CD4-positive, CD25-positive, alpha-beta regulatory T cell (primary cell): ENCODE data around the gene CLEC4G. TPM values are rescaled to one million over a fixed set of nuclear protein-coding genes. Genes with fewer than 3 reads are reported as not detected.
"Not testable (repeated sequence)": the region's sequence is repeated elsewhere in the genome, so short reads cannot be mapped to it uniquely, and the experiment has no call there.

Experiments
- ATAC-seq, 2 donors: fragments of 150-1000 bp; cut with Tn5 transposase; one replicate each; pipeline ENCODE4 v1.10.0; 2021; ENCODE audit warnings: low read depth in 2 of 2, moderate number of reproducible peaks in 2 of 2, moderate library complexity in 1 of 2
- DNase-seq, 3 donors: peaks; one replicate each; pipeline versions ENCODE4 v3.0.0 to v3.0.0-alpha.2; 2012 to 2022; ENCODE audit warnings: mixed read lengths in 1 of 3
- H3K27ac ChIP-seq: one replicate; pipeline ENCODE4 v1.7.0; 2013; ENCODE audit warnings: mild to moderate bottlenecking, low read length; ENCODE audit not compliant: insufficient read depth, poor library complexity, severe bottlenecking
- H3K27me3 ChIP-seq: one replicate; pipeline ENCODE4 v1.7.0; 2013; ENCODE audit warnings: low read length; ENCODE audit not compliant: control insufficient read depth, insufficient read depth
- H3K36me3 ChIP-seq: one replicate; pipeline ENCODE4 v1.7.0; 2013; ENCODE audit warnings: mild to moderate bottlenecking, low read length, moderate library complexity; ENCODE audit not compliant: control insufficient read depth, insufficient read depth
- H3K4me1 ChIP-seq: 2 replicates; pipeline ENCODE4 v1.7.0; 2013; ENCODE audit warnings: mild to moderate bottlenecking, low read length; ENCODE audit not compliant: insufficient read depth, control insufficient read depth, poor library complexity, severe bottlenecking
- H3K4me3 ChIP-seq: one replicate; pipeline ENCODE4 v1.7.0; 2013; ENCODE audit warnings: low read depth, mild to moderate bottlenecking, low read length, moderate library complexity
- H3K9me3 ChIP-seq, 2 experiments: 1 replicate in 1 of 2; 2 replicates in 1 of 2; pipeline ENCODE4 v1.7.0; 2013; ENCODE audit warnings: low read length in 2 of 2, mild to moderate bottlenecking in 1 of 2, moderate library complexity in 1 of 2; ENCODE audit not compliant: control insufficient read depth in 2 of 2
- H3K27ac Mint-ChIP-seq, 3 donors: one replicate each; pipeline ENCODE4 v1.8.0; 2020 to 2022; ENCODE audit warnings: mild to moderate bottlenecking in 3 of 3, mixed read lengths in 3 of 3, moderate library complexity in 2 of 3
- H3K27me3 Mint-ChIP-seq: one replicate; pipeline ENCODE4 v1.8.0; 2022; ENCODE audit warnings: mild to moderate bottlenecking, mixed read lengths
- H3K36me3 Mint-ChIP-seq: one replicate; pipeline ENCODE4 v1.8.0; 2020; ENCODE audit warnings: mixed read lengths
- H3K4me1 Mint-ChIP-seq, 4 donors: one replicate each; pipeline ENCODE4 v1.8.0; 2020 to 2022; ENCODE audit warnings: mixed read lengths in 4 of 4, mild to moderate bottlenecking in 1 of 4
- H3K4me3 Mint-ChIP-seq, 4 donors: one replicate each; pipeline ENCODE4 v1.8.0; 2020 to 2022; ENCODE audit warnings: mild to moderate bottlenecking in 4 of 4, mixed read lengths in 4 of 4, moderate library complexity in 3 of 4
- H3K9me3 Mint-ChIP-seq, 7 donors: one replicate each; pipeline ENCODE4 v1.8.0; 2020 to 2022; ENCODE audit warnings: mixed read lengths in 7 of 7, mild to moderate bottlenecking in 3 of 7, moderate library complexity in 2 of 7
- polyA plus RNA-seq, 4 donors: library from polyadenylated mRNA; unstranded; fragments of 300-500 nt; fragmentation: Illumina TruSeq; gene quantifications; one replicate each; pipeline ENCODE4 v1.2.3, GENCODE V29; 2021
- total RNA-seq: library from RNA; stranded (reverse); gene quantifications from one replicate; pipeline ENCODE4 v1.2.3, GENCODE V29; 2022

The CLEC4G gene
- total and polyA plus RNA-seq, 5 donors from 2014 or later: not detected

DNA sequence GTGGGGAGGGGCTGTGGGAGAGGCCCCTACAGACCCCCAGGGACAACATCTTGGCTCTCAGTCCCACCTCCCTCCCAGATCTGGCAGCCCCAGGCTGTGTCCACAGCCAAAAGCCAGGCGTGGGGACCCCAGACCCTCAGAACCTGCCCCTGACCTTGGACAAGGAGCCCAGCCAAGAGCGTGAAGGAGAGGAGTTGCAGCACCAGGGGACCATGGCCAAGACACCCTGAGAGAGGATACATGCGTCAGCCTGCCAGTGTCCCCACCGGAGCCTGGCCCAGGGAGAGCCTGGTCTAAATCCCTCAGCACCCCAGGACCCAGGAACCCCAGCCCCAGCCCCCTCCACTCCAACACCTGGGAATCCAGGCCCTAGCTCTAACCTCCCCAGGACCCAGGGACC, 14.4 kb upstream of the CLEC4G start:
- H3K9me3 ChIP-seq, H3K4me3 ChIP-seq, H3K4me3 Mint-ChIP-seq, H3K27ac Mint-ChIP-seq, H3K4me1 ChIP-seq, H3K27ac ChIP-seq, H3K27me3 ChIP-seq, H3K36me3 Mint-ChIP-seq, ATAC-seq, DNase-seq, H3K27me3 Mint-ChIP-seq, H3K36me3 ChIP-seq: not testable (repeated sequence)
- H3K4me1 Mint-ChIP-seq: peaks cover 5 to 13% (median 11%) of the 10 kb centered on the region in 4 donors
- peaks cover 0 to 10% (median 3%) of the 10 kb centered on the region in 7 donors for H3K9me3 Mint-ChIP-seq

DNA sequence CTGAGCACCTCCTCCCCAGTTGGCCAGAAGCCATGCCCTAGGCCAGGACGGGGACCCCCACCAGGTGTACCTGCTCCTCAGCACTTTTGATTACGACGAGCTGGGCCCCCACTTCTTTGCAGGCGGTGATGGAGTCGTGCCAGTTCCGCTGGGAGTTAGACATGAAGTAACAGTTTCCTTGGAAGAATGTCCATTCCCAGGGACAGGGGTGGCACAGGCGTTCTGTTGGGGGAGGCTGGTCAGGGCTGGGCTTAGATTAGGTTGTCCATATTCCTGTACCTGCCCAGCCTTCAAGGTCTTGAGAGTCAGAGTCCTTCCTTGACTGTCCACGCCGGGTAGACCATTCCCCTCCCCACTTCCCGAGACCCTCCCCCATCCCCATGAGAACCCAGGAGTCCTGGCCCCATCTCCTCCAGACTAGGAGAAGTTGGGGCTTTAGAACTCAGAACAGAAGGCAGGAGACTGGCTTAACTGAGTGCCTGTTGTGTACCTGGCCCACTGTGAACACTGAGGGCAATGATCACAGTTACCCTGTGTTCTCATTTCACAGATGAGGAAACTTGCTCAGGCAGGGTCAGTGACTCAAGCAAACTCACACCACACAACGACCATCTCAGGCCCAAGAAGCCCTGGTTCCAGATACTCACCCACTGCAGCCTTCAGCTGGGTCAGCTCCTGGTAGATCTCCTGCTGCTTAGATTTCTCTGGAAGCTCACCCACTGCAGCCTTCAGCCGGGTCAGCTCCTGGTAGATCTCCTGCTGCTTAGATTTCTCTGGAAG, 13.2 kb upstream of the CLEC4G start:
- no peaks in the 10 kb centered on the region for H3K36me3 Mint-ChIP-seq
- H3K27ac Mint-ChIP-seq: peak overlapping the region in 1 of 3 donors; percentile 32
- no peaks in the 10 kb centered on the region for H3K36me3 ChIP-seq
- H3K9me3 ChIP-seq: peaks cover 0 to 4% of the 10 kb centered on the region in 2 experiments
- H3K4me1 ChIP-seq: no peaks in the 10 kb centered on the region
- peaks cover 0 to 6% (median 0%) of the 10 kb centered on the region in 7 donors for H3K9me3 Mint-ChIP-seq
- H3K27me3 ChIP-seq: no peaks in the 10 kb centered on the region
- no peak overlapping the region for H3K27ac ChIP-seq
- no peak for ATAC-seq
- peaks cover 5% of the 10 kb centered on the region for H3K27me3 Mint-ChIP-seq
- H3K4me3 Mint-ChIP-seq: no peak overlapping the region
- no peak overlapping the region for H3K4me3 ChIP-seq
- no peak for DNase-seq
- peaks cover 0 to 6% (median 1%) of the 10 kb centered on the region in 4 donors for H3K4me1 Mint-ChIP-seq

DNA sequence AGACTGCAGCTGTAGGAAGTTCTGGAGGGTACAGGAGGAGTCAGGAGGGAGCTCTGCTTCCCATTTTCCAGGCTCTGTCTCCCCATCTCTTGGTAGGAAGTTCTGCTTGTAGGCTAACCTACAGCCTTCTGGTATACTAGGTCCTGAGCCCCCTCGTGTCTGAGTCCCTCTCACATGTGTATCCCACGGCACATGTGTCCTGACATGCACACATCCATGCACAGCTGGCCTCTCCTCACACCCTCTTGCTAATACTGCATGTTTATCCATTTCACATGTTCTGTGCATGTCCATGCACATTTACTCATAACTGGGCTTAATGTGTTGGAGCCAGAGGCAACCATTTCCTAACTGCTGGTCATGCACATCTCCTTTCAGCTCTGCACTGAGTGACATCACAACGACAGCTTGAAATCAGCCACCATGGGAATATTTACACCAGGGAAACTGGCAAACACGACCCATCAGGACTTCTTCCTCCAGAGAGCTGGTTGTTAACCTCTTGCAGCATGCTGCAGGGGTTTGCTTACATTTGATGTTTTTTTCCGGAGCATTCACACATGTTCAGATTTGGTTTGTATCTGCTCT, 12.4 kb upstream of the CLEC4G start:
- Mint-ChIP-seq H3K36me3 (no peaks in the 10 kb centered on the region), H3K27me3 (peaks cover 5% of the 10 kb centered on the region), H3K4me1 (peaks cover 0 to 6% (median under 1%) of the 10 kb centered on the region in 4 donors), H3K9me3 (peaks cover 0 to 6% (median 0%) of the 10 kb centered on the region in 7 donors), H3K27ac (peak overlapping the region in 2 of 3 donors; percentile 23 to 50), H3K4me3 (no peak overlapping the region)
- Histone ChIP-seq H3K27me3 (no peaks in the 10 kb centered on the region), H3K27ac (no peak overlapping the region), H3K36me3 (no peaks in the 10 kb centered on the region), H3K4me1 (no peaks in the 10 kb centered on the region), H3K4me3 (no peak overlapping the region), H3K9me3 (peaks cover 0 to 4% of the 10 kb centered on the region in 2 experiments)
- DNase-seq (no peak), ATAC-seq (no peak)

DNA sequence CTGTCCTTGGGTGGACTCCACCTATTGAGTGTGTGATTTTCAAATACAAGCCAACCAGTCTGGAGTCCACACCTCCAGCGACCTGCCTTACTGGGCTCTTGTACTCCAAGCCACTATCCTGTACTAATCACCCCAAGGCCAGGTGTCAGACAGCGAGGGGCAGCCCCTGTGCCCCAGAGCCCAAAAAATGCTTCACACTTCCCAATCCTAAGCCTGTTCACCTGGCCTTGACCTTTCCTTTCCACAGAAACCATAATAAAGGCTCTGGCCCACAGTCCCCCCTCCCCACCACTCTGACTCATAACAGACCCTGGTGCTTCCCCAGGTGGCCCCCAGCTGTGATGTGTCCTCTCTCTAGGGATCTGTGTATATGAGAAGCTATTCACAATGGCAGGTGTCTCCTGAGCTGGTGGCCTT, 11.5 kb upstream of the CLEC4G start:
- H3K36me3 ChIP-seq: no peaks in the 10 kb centered on the region
- H3K4me1 Mint-ChIP-seq: peaks cover 0 to 6% (median under 1%) of the 10 kb centered on the region in 4 donors
- H3K27me3 Mint-ChIP-seq: peaks cover 9% of the 10 kb centered on the region
- no peak overlapping the region for H3K4me3 Mint-ChIP-seq
- no peak for DNase-seq
- peaks cover 0 to 3% (median 0%) of the 10 kb centered on the region in 7 donors for H3K9me3 Mint-ChIP-seq
- H3K27ac ChIP-seq: no peak overlapping the region
- H3K27ac Mint-ChIP-seq: no peak overlapping the region
- peaks cover 0 to 4% of the 10 kb centered on the region in 2 experiments for H3K9me3 ChIP-seq
- H3K27me3 ChIP-seq: no peaks in the 10 kb centered on the region
- H3K36me3 Mint-ChIP-seq: no peaks in the 10 kb centered on the region
- no peaks in the 10 kb centered on the region for H3K4me1 ChIP-seq
- H3K4me3 ChIP-seq: no peak overlapping the region
- peak in 1 of 2 donors; percentile 34 for ATAC-seq

DNA sequence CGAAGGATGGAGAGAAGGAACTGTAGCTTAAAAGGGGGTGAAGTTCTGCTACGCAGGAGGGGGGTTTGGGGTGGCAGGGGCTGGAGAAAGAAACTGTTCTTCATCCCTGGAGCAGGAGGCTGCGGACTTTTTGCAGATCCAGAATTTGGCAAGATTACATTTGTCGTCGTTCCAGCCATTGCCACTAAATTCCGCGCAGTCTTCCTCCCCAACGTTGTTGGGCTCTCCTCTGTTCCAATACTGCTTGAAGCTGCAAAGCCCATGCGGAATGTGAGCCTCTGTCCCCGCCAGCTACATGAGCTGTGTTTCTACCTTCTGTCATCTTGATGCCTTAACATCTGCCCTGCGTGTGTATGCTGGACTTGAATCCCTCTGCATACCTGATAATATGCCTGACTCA, 11.1 kb upstream of the CLEC4G start:
- Histone ChIP-seq H3K27ac (no peak overlapping the region), H3K4me3 (no peak overlapping the region), H3K27me3 (no peaks in the 10 kb centered on the region), H3K9me3 (peaks cover 0 to under 1% of the 10 kb centered on the region in 2 experiments), H3K36me3 (no peaks in the 10 kb centered on the region), H3K4me1 (no peaks in the 10 kb centered on the region)
- peaks cover 0 to 6% (median 1%) of the 10 kb centered on the region in 4 donors for H3K4me1 Mint-ChIP-seq
- no peak overlapping the region for H3K4me3 Mint-ChIP-seq
- no peak for DNase-seq
- no peaks in the 10 kb centered on the region for H3K36me3 Mint-ChIP-seq
- no peak overlapping the region for H3K27ac Mint-ChIP-seq
- no peak for ATAC-seq
- peaks cover 0 to 2% (median 0%) of the 10 kb centered on the region in 7 donors for H3K9me3 Mint-ChIP-seq
- H3K27me3 Mint-ChIP-seq: peaks cover 9% of the 10 kb centered on the region

DNA sequence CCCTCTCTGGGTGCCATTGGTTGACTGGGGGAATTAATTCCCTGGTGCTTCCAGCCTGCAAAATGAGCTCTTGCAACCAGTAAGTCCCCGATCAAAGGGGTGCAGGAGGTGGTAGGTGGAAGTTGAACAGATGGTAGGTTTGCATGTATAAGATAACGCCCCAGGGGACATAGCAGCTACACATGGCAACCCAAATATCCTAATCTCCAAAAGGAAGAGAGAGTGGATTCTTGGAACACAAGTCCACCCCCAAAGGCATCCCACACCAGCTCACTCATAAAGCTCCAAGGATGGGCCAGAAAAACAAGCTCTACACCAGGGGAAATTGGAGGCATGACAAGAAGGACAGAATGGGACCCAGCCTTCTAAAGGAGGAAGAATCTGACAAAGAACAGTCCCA, 10.7 kb upstream of the CLEC4G start:
- peaks cover 0 to 6% (median 2%) of the 10 kb centered on the region in 4 donors for H3K4me1 Mint-ChIP-seq
- Histone ChIP-seq H3K4me1 (no peaks in the 10 kb centered on the region), H3K27ac (no peak overlapping the region), H3K27me3 (no peaks in the 10 kb centered on the region), H3K9me3 (no peaks in the 10 kb centered on the region), H3K36me3 (no peaks in the 10 kb centered on the region), H3K4me3 (no peak overlapping the region)
- no peaks in the 10 kb centered on the region for H3K36me3 Mint-ChIP-seq
- ATAC-seq (no peak), DNase-seq (no peak)
- H3K9me3 Mint-ChIP-seq: peaks cover 0 to 2% (median 0%) of the 10 kb centered on the region in 7 donors
- H3K27ac Mint-ChIP-seq: no peak overlapping the region
- H3K27me3 Mint-ChIP-seq: peaks cover 11% of the 10 kb centered on the region
- no peak overlapping the region for H3K4me3 Mint-ChIP-seq

DNA sequence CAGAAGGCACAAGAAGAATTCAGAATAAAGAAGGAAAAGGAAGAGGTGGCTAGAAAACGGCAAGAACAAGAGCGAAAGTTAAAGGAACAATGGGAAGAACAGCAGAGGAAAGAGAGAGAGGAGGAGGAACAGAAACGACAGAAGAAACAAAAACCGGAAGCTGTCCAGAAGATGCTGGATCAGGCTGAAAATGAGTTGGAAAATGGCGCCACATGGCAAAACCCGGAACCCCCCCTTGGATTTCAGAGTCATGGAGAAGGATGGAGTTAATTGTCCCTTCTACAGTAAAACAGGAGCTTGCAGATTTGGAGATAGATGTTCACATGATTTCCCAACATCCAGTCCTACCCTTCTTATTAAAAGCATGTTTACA, 8.8 kb upstream of the CLEC4G start:
- no peak for DNase-seq
- Histone ChIP-seq H3K4me1 (no peaks in the 10 kb centered on the region), H3K27me3 (no peaks in the 10 kb centered on the region), H3K27ac (no peak overlapping the region), H3K9me3 (no peaks in the 10 kb centered on the region), H3K4me3 (no peak overlapping the region), H3K36me3 (no peaks in the 10 kb centered on the region)
- Mint-ChIP-seq H3K27me3 (peaks cover 19% of the 10 kb centered on the region), H3K27ac (no peak overlapping the region), H3K36me3 (no peaks in the 10 kb centered on the region), H3K4me1 (peaks cover 0 to 6% (median 2%) of the 10 kb centered on the region in 4 donors), H3K9me3 (peaks cover 0 to 2% (median 0%) of the 10 kb centered on the region in 7 donors), H3K4me3 (no peak overlapping the region)
- no peak for ATAC-seq
